ENCODE measurements around the gene FAM149B1. TPM values are rescaled to one million over a fixed set of nuclear protein-coding genes. Genes with fewer than 3 reads are reported as not detected.

FAM149B1 gene
- total and polyA plus RNA-seq, 10 of the 15 experiments (the other 5 are each of a cell fraction or from before 2014, with no cell fraction given): 6.6 to 20.9 (median 11.2) TPM

DNA sequence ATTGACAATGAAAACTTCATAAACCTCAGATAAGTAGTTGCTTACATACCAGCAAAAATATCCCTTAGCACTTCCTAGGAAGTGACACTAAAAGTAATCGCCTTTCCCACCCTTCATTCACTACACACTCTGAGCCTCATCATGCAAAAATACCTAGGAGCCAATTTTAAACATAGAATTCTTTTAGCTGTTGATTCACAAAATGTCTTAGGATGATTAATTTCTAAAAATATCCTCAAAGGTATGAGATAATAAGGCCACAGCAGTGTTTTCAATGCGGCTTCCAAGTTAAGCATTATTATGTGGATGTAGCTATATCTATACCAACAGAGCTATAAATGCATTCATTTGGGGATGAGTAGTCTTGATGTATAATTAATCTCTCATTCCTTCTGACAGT lies 66.0 kb downstream of the FAM149B1 start:
- H3K9ac ChIP-seq (ENCODE audit: control insufficient read depth, insufficient read depth, low read length): no peak overlapping the region
- no peak overlapping the region for H2AFZ ChIP-seq (ENCODE audit: control insufficient read depth, low read depth, low read length)
- TF ChIP-seq YBX1 (IDR thresholded peaks at IDR 0.05): no peak
- TF ChIP-seq, protein P1, sequence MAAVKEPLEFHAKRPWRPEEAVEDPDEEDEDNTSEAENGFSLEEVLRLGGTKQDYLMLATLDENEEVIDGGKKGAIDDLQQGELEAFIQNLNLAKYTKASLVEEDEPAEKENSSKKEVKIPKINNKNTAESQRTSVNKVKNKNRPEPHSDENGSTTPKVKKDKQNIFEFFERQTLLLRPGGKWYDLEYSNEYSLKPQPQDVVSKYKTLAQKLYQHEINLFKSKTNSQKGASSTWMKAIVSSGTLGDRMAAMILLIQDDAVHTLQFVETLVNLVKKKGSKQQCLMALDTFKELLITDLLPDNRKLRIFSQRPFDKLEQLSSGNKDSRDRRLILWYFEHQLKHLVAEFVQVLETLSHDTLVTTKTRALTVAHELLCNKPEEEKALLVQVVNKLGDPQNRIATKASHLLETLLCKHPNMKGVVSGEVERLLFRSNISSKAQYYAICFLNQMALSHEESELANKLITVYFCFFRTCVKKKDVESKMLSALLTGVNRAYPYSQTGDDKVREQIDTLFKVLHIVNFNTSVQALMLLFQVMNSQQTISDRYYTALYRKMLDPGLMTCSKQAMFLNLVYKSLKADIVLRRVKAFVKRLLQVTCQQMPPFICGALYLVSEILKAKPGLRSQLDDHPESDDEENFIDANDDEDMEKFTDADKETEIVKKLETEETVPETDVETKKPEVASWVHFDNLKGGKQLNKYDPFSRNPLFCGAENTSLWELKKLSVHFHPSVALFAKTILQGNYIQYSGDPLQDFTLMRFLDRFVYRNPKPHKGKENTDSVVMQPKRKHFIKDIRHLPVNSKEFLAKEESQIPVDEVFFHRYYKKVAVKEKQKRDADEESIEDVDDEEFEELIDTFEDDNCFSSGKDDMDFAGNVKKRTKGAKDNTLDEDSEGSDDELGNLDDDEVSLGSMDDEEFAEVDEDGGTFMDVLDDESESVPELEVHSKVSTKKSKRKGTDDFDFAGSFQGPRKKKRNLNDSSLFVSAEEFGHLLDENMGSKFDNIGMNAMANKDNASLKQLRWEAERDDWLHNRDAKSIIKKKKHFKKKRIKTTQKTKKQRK (IDR thresholded peaks at IDR 0.05; ENCODE audit: low read depth, low read length): no peak
- TF ChIP-seq SMC3 (IDR thresholded peaks at IDR 0.05; ENCODE audit: borderline replicate concordance, low read length): no peak
- no peak for TF ChIP-seq ESRRA (IDR thresholded peaks at IDR 0.05; ENCODE audit: low read length)
- TF ChIP-seq CREM (IDR thresholded peaks at IDR 0.05; ENCODE audit: low read depth): no peak
- TF ChIP-seq PML (IDR thresholded peaks at IDR 0.05; ENCODE audit: low read length): no peak
- TF ChIP-seq ZSCAN29 (IDR thresholded peaks at IDR 0.05): no peak
- TF ChIP-seq SP1 (IDR thresholded peaks at IDR 0.05; ENCODE audit: low read depth, low read length): no peak
- TF ChIP-seq HDGF (IDR thresholded peaks at IDR 0.05): no peak
- ChIA-PET SMC1A (ENCODE audit: uncharacterized antibody, unreplicated experiment) (interaction anchor here (0.7 to 2.2 kb wide), 2 partner anchors 11 to 16 kb away, joined by 3 to 4 read pairs; no protein-coding TSS in a partner anchor), POLR2A (interaction anchor here (1.6 to 1.9 kb wide), 2 partner anchors 11 to 13 kb away, joined by 5 to 6 read pairs; partner anchors contain the start of gene DNAJC9), CTCF (interaction anchor here (0.6 to 1.0 kb wide), 3 partner anchors 10 to 1871 kb away, joined by 3 read pairs; no protein-coding TSS in a partner anchor), RAD21 (ENCODE audit: unreplicated experiment) (no interaction called here)
- in situ Hi-C loops (cut with MboI) (no loop called here), intact Hi-C loops (cut with micrococcal nuclease; ENCODE audit: unreplicated experiment) (no loop called here)
- DNase-seq (ENCODE audit: low read depth, low spot score) (no peak), ATAC-seq (no peak), FAIRE-seq (no peak)
- no peak overlapping the region for H3K4me2 ChIP-seq (ENCODE audit: control insufficient read depth, insufficient read depth)
- H3K9me3 ChIP-seq (replicated peaks; ENCODE audit: control insufficient read depth, insufficient read depth, low read length): no peaks in the 10 kb centered on the region
- H3K4me1 ChIP-seq (ENCODE audit: control insufficient read depth, insufficient read depth, low read length): no peaks in the 10 kb centered on the region
- no peak overlapping the region for H3K27ac ChIP-seq (ENCODE audit: control insufficient read depth, insufficient read depth)
- peaks cover 2 to 27% of the 10 kb centered on the region in 2 experiments for H3K36me3 ChIP-seq (ENCODE audit: control insufficient read depth in 2 of 2, insufficient read depth in 2 of 2, low read length in 1 of 2)
- no peaks in the 10 kb centered on the region for H4K20me1 ChIP-seq (ENCODE audit: control insufficient read depth, insufficient read depth)
- BruUV-seq (replicated peaks): no TSS peak
- 94% methylated on average over 2 of the region's 2 CpGs for WGBS (ENCODE audit: insufficient coverage, insufficient replicate concordance, low lambda C conversion rate, missing lambda C conversion rate)
- no peak overlapping the region for H3K4me3 ChIP-seq
- no peaks in the 10 kb centered on the region for H3K79me2 ChIP-seq (ENCODE audit: control insufficient read depth, insufficient read depth, low read length)
- H3K27me3 ChIP-seq (replicated peaks in 1 of 2; ENCODE audit: control insufficient read depth in 2 of 2, insufficient read depth in 2 of 2, low read length in 1 of 2): no peaks in the 10 kb centered on the region
